Measurements from ENCODE around the gene SPATA13. TPM values are rescaled to one million over a fixed set of nuclear protein-coding genes. Genes with fewer than 3 reads are reported as not detected.
"Not testable (repeated sequence)": the region's sequence is repeated elsewhere in the genome, so short reads cannot be mapped to it uniquely, and the experiment has no call there.

Gene SPATA13
- total RNA-seq, 1 donor from 2014 or later, result 2.7 TPM

DNA sequence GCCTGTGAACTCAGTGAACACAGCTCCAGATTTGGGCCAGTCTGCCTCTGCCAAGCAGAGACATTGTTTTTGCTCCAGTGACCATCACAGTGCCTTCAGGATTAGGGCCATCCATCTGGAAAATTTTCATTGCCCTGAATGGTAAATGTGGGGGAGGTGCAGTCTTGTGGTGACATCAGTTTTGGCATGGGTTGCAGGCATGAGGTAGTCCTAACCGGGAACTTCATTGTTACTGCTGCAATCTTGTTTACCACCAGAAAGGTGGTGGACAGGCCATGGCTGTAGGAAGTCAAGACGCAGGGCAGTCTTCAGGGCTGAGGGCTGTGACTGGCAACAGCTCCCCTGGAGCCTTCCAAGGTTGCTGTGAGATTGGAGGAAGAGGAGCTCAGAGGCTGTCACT is 55.2 kb downstream of the SPATA13 start:
- H3K36me3 Mint-ChIP-seq (ENCODE audit: unreplicated experiment), result no peaks in the 10 kb centered on the region
- no peaks in the 10 kb centered on the region for H3K27me3 Mint-ChIP-seq (ENCODE audit: unreplicated experiment)
- H3K4me1 Mint-ChIP-seq (ENCODE audit: unreplicated experiment), result peaks cover 4% of the 10 kb centered on the region
- no peak for DNase-seq (ENCODE audit: extremely low spot score, unreplicated experiment)
- TF ChIP-seq, protein P1, sequence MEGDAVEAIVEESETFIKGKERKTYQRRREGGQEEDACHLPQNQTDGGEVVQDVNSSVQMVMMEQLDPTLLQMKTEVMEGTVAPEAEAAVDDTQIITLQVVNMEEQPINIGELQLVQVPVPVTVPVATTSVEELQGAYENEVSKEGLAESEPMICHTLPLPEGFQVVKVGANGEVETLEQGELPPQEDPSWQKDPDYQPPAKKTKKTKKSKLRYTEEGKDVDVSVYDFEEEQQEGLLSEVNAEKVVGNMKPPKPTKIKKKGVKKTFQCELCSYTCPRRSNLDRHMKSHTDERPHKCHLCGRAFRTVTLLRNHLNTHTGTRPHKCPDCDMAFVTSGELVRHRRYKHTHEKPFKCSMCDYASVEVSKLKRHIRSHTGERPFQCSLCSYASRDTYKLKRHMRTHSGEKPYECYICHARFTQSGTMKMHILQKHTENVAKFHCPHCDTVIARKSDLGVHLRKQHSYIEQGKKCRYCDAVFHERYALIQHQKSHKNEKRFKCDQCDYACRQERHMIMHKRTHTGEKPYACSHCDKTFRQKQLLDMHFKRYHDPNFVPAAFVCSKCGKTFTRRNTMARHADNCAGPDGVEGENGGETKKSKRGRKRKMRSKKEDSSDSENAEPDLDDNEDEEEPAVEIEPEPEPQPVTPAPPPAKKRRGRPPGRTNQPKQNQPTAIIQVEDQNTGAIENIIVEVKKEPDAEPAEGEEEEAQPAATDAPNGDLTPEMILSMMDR (IDR thresholded peaks at IDR 0.05), result no peak
- H3K4me3 Mint-ChIP-seq (ENCODE audit: unreplicated experiment), result no peak overlapping the region
- no peak overlapping the region for H3K27ac Mint-ChIP-seq (ENCODE audit: unreplicated experiment)
- no peaks in the 10 kb centered on the region for H3K9me3 Mint-ChIP-seq (ENCODE audit: unreplicated experiment)

DNA sequence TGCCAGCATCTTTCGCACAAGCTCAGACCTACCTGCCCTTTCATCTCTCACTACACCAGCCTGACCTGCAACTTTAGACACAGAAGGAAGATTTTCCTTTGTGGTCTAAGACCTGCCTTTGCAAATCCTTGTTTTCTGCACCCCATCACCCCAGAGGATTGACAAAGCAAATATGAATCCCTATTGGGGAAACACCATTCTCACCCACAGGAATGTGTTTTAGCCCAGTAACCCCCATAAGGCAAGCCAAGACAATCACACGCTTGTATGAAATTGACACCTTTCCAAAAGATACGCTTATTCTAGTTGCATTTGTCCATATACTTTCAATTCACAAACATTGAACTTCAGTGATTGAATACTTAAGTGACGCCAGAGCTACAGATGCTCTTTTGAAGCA is 55.7 kb downstream of the SPATA13 start:
- no peak for DNase-seq (ENCODE audit: extremely low spot score, unreplicated experiment)
- Mint-ChIP-seq H3K27me3 (ENCODE audit: unreplicated experiment) (no peaks in the 10 kb centered on the region), H3K4me3 (ENCODE audit: unreplicated experiment) (no peak overlapping the region), H3K27ac (ENCODE audit: unreplicated experiment) (no peak overlapping the region), H3K4me1 (ENCODE audit: unreplicated experiment) (peaks cover 4% of the 10 kb centered on the region), H3K36me3 (ENCODE audit: unreplicated experiment) (no peaks in the 10 kb centered on the region), H3K9me3 (ENCODE audit: unreplicated experiment) (no peaks in the 10 kb centered on the region)
- TF ChIP-seq, protein P1 (IDR thresholded peaks at IDR 0.05), result no peak

DNA sequence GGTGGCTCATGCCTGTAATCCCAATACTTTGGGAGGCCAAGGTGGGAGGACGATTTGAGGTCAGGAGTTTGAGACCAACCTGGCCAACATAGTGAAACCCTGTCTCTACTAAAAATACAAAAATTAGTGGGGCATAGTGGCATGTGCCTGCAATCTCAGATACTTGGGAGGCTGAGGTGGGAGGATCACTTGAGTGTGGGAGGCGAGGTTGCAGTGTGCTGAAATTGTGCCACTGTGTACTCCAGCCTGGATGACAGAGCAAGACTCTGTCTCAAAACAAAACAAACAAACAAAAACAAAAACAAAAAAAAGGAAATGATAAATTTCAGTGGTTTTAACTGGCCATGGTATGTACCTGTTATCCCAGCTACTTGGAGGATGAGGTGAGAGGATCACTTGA is 56.3 kb downstream of the SPATA13 start:
- H3K4me3 Mint-ChIP-seq (ENCODE audit: unreplicated experiment); H3K36me3 Mint-ChIP-seq (ENCODE audit: unreplicated experiment); H3K27me3 Mint-ChIP-seq (ENCODE audit: unreplicated experiment); H3K9me3 Mint-ChIP-seq (ENCODE audit: unreplicated experiment); DNase-seq (ENCODE audit: extremely low spot score, unreplicated experiment); H3K4me1 Mint-ChIP-seq (ENCODE audit: unreplicated experiment); H3K27ac Mint-ChIP-seq (ENCODE audit: unreplicated experiment): not testable (repeated sequence)

DNA sequence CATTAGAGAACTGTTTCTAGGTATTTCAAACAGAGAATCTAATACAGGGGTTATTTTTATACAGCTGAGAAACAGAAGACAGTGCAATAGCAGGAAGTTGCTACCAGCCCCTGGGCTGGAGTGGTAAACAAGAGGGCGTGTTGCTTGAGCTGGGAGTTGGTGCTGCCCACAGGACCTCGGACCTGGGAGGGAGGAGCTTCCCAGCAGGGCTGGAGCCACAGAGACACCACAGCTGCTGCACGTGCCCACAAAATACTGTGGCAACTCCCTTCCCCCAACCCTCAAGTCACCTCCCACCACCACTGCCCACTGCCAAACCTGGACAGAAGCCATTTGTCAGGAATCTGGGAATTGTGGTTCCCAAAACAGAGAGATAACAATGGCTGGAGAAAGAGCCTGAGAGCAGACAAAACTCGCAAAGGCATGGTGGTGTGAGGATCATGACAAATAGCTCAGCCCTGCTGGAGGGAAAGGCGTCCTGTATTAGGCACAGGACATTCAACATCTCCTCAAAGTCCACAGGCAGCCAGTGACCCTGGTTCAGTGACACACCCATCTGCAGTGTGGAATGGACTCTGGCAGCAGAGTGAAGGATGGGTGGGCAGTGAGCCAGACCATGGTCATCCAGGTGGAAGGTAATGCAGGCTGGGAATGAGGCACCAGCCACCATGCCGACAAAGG is 57.2 kb downstream of the SPATA13 start:
- H3K27ac Mint-ChIP-seq (ENCODE audit: unreplicated experiment), result no peak overlapping the region
- DNase-seq (ENCODE audit: extremely low spot score, unreplicated experiment), result no peak

DNA sequence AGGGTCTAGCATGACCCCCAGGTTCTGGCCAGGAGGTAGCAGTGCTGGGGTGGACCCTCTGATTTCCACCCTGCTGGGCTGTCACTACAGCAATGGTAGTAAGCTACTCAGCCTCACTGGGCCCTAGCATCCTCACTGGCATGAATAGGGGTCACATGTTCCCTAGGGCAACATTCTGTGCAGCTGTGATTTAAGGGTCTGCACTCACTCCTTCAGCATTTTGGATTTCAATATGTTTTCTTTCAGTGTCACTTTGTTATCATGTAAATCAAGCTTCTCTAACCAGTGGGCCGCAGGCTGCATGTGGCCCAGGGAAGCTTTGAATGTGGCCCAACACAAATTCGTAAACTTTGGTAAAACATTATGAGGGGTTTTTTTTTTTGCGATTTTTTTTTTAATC is 57.8 kb downstream of the SPATA13 start:
- Mint-ChIP-seq H3K27me3 (ENCODE audit: unreplicated experiment) (no peaks in the 10 kb centered on the region), H3K27ac (ENCODE audit: unreplicated experiment) (no peak overlapping the region), H3K9me3 (ENCODE audit: unreplicated experiment) (no peaks in the 10 kb centered on the region), H3K4me1 (ENCODE audit: unreplicated experiment) (peaks cover 4% of the 10 kb centered on the region), H3K36me3 (ENCODE audit: unreplicated experiment) (no peaks in the 10 kb centered on the region), H3K4me3 (ENCODE audit: unreplicated experiment) (no peak overlapping the region)
- TF ChIP-seq, protein P1 (IDR thresholded peaks at IDR 0.05), result no peak
- DNase-seq (ENCODE audit: extremely low spot score, unreplicated experiment), result no peak

More for the DNA sequence above, 57.2 kb downstream of the SPATA13 start:
- no peak overlapping the region for H3K4me3 Mint-ChIP-seq (ENCODE audit: unreplicated experiment)
- TF ChIP-seq, protein P1 (IDR thresholded peaks at IDR 0.05), result no peak
- H3K4me1 Mint-ChIP-seq (ENCODE audit: unreplicated experiment), result peaks cover 4% of the 10 kb centered on the region
- H3K27me3 Mint-ChIP-seq (ENCODE audit: unreplicated experiment), result no peaks in the 10 kb centered on the region
- H3K9me3 Mint-ChIP-seq (ENCODE audit: unreplicated experiment), result no peaks in the 10 kb centered on the region
- no peaks in the 10 kb centered on the region for H3K36me3 Mint-ChIP-seq (ENCODE audit: unreplicated experiment)

Measured in osteocyte (in vitro differentiated cells).